K562 (cell line): ENCODE measurements around the gene EHBP1L1. TPM values are rescaled to one million over a fixed set of nuclear protein-coding genes. Genes with fewer than 3 reads are reported as not detected.

Experiments used
- ARID3B ChIP-seq: fragments of 250-450 bp; sonication (Bioruptor Pico); IDR thresholded peaks from 2 replicates; pipeline ENCODE4 v1.4.0; 2020; ENCODE audit warnings: borderline replicate concordance
- ATF4 ChIP-seq: fragments of 450-650 bp; formaldehyde crosslinking; IDR thresholded peaks from 2 replicates; pipeline ENCODE4 v1.4.0; 2022; ENCODE audit warnings: mild to moderate bottlenecking, moderate library complexity
- ATF7 ChIP-seq: fragments of 450-650 bp; IDR thresholded peaks from 2 replicates; pipeline ENCODE4 v1.7.1; 2014; ENCODE audit warnings: mild to moderate bottlenecking, moderate library complexity
- CBX3 ChIP-seq, 2 experiments: IDR thresholded peaks; 1 replicate in 1 of 2; 2 replicates in 1 of 2; pipeline ENCODE4 v1.6.1; 2012; ENCODE audit warnings: inconsistent platforms in 2 of 2, low read length in 2 of 2, borderline replicate concordance in 1 of 2, control low read depth in 1 of 2
- ESRRA ChIP-seq: fragments of 450-650 bp; IDR thresholded peaks from 2 replicates; pipeline ENCODE4 v1.6.1; 2014; ENCODE audit warnings: low read depth, mild to moderate bottlenecking, moderate library complexity, borderline replicate concordance
- FOXJ3 ChIP-seq: sonication (generic); formaldehyde crosslinking; IDR thresholded peaks from 2 replicates; pipeline ENCODE4 v1.4.0; 2020; ENCODE audit warnings: mild to moderate bottlenecking, missing genetic modification reagents
- FOXP1 ChIP-seq: sonication (generic); formaldehyde crosslinking; IDR thresholded peaks from 2 replicates; pipeline ENCODE4 v1.8.0; 2022; ENCODE audit warnings: mild to moderate bottlenecking, missing genetic modification reagents
- IFI16 ChIP-seq: fragments of 250-450 bp; sonication (Bioruptor Pico); IDR thresholded peaks from 2 replicates; pipeline ENCODE4 v2.1.2; 2022; ENCODE audit warnings: mild to moderate bottlenecking, inconsistent platforms
- KDM4B ChIP-seq, 2 experiments: fragments of 450-650 bp in 1 of 2; sonication (generic) in 1 of 2; IDR thresholded peaks; 2 replicates each; pipeline ENCODE4 v1.6.1; 2016 to 2017; ENCODE audit warnings: borderline replicate concordance in 2 of 2, antibody characterized with exemption in 1 of 2, low read depth in 1 of 2, mild to moderate bottlenecking in 1 of 2
- MTA1 ChIP-seq: fragments of 450-650 bp; IDR thresholded peaks from 2 replicates; pipeline ENCODE4 v1.6.1; 2017; ENCODE audit warnings: borderline replicate concordance
- MXD1 ChIP-seq: fragments of 250-450 bp; sonication (Bioruptor Pico); IDR thresholded peaks from 2 replicates; pipeline ENCODE4 v1.8.0; 2021; ENCODE audit warnings: borderline replicate concordance, mild to moderate bottlenecking, moderate library complexity; ENCODE audit not compliant: poor library complexity, severe bottlenecking
- NFIX ChIP-seq: fragments of 250-450 bp; sonication (Bioruptor Pico); IDR thresholded peaks from 2 replicates; pipeline ENCODE4 v1.4.0; 2020; ENCODE audit warnings: low read depth, mild to moderate bottlenecking, moderate library complexity
- NR4A1 ChIP-seq, 2 experiments: fragments of 250-450 bp in 1 of 2; fragments of 450-650 bp in 1 of 2; sonication (Bioruptor Pico) in 1 of 2; IDR thresholded peaks; 2 replicates each; pipeline versions ENCODE4 v1.4.0 to v1.6.1; 2016 to 2020; ENCODE audit warnings: mild to moderate bottlenecking in 2 of 2, missing compliant biosample characterization in 1 of 2, missing genetic modification characterization in 1 of 2, moderate library complexity in 1 of 2
- PHTF2 ChIP-seq: fragments of 250-450 bp; sonication (Bioruptor Pico); IDR thresholded peaks from 2 replicates; pipeline ENCODE4 v1.5.0; 2021; ENCODE audit warnings: mild to moderate bottlenecking
- POU5F1 ChIP-seq: fragments of 150-350 bp; IDR thresholded peaks from 2 replicates; pipeline ENCODE4 v1.6.1; 2014; ENCODE audit warnings: borderline replicate concordance, low read length, low read depth, mild to moderate bottlenecking; ENCODE audit not compliant: partially characterized antibody
- PTBP1 ChIP-seq: fragments of 200-400 bp; formaldehyde crosslinking; IDR thresholded peaks from 2 replicates; pipeline ENCODE4 v1.6.1; 2017; ENCODE audit warnings: low read depth, low read length
- SAFB2 ChIP-seq: fragments of 200-400 bp; formaldehyde crosslinking; IDR thresholded peaks from 2 replicates; pipeline ENCODE4 v1.6.1; 2018; ENCODE audit warnings: borderline replicate concordance, low read length, low read depth, moderate library complexity; ENCODE audit not compliant: severe bottlenecking
- SMARCC2 ChIP-seq: fragments of 450-650 bp; IDR thresholded peaks from 2 replicates; pipeline ENCODE4 v1.6.1; 2017; ENCODE audit warnings: antibody characterized with exemption, moderate library complexity, mild to moderate bottlenecking, low read depth
- TCF15 ChIP-seq: fragments of 250-450 bp; sonication (Bioruptor Pico); IDR thresholded peaks from 2 replicates; pipeline ENCODE4 v1.8.0; 2022; ENCODE audit warnings: moderate library complexity, mild to moderate bottlenecking, inconsistent platforms
- TFAM ChIP-seq: fragments of 250-450 bp; sonication (Bioruptor Pico); conservative IDR thresholded peaks from 2 replicates; pipeline ENCODE4 v1.5.0; 2021; ENCODE audit warnings: mild to moderate bottlenecking, moderate library complexity
- ZFP30 ChIP-seq: fragments of 250-450 bp; sonication (Bioruptor Pico); IDR thresholded peaks from 2 replicates; pipeline ENCODE4 v1.8.0; 2022; ENCODE audit warnings: moderate library complexity, mild to moderate bottlenecking, inconsistent platforms, borderline replicate concordance
- ZNF12 ChIP-seq: sonication (generic); formaldehyde crosslinking; IDR thresholded peaks from 2 replicates; pipeline ENCODE4 v1.4.0; 2020; ENCODE audit warnings: mild to moderate bottlenecking, missing genetic modification reagents
- ZNF408 ChIP-seq: fragments of 250-450 bp; sonication (Bioruptor Pico); IDR thresholded peaks from 2 replicates; pipeline ENCODE4 v1.4.0; 2020; ENCODE audit warnings: low read depth, mild to moderate bottlenecking, moderate library complexity
- polyA plus RNA-seq, 8 experiments: library from polyadenylated mRNA; depleted of rRNA in 4 of 8; stranded (reverse) in 5 of 8; unstranded in 3 of 8; fragments of >200 nt; fragmentation: Nextera tagmentation in 2 of 8; fragmentation: Illumina TruSeq in 1 of 8; extraction: Ambion mirVana in 2 of 8; extraction: Trizol in 1 of 8; gene quantifications; 2 replicates each; pipeline versions ENCODE4 v1.2.1 to v1.2.3, GENCODE V29; 2011 to 2014; ENCODE audit warnings: inconsistent platforms in 1 of 8, missing spikeins in 1 of 8
- total RNA-seq, 7 experiments: library from RNA; depleted of rRNA in 6 of 7; stranded (reverse); fragments of >200 nt in 6 of 7; fragmentation: Illumina TruSeq in 2 of 7; extraction: Trizol in 2 of 7; gene quantifications; 2 replicates each; pipeline versions ENCODE4 v1.2.1 to v1.2.3, GENCODE V29; 2011 to 2021; ENCODE audit warnings: low replicate concordance in 1 of 7

Gene EHBP1L1
- total and polyA plus RNA-seq, 9 of the 15 experiments (the other 6 are each of a cell fraction or from before 2014, with no cell fraction given), result 0.03 to 87.1 (median 26.3) TPM

DNA sequence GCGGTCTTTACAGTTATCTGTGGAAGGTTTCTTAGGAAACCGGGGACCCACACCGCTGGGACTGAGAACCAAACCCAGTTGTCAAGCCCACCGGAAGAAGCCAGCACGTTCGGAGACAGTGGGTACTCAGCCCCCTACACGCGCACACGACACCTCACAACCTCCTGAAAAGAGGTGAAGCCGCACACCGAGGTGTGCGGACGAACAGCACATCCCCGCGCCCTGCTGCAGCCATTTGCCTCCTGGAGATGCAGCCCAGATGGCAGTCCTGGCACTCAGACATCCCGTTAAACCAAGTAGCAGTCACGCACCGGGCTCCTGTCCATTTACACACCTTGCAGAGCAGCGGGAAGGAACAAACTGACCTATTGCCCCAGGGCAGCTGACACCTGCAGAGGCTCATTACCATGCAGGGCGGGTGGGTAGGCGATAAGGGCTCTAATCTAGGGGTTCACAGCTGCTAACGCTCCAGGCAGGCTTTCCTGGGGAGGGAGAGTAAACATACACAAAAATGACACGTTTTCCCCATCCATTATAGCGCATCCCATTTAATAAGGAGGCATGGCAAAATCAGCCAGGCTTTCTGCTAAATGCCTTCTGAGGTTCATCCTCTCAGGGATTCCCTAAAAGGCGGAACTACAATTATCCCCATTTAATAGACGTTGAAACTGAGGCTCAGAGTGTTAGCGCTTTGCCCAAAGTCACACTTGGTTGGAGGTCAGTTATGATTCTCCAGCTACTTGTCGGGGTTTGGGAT, 864 bp upstream of the EHBP1L1 start (continued):
- TF ChIP-seq ARID3B (CRISPR knock-in tag) (no peak), ZNF12 (CRISPR knock-in tag) (no peak), NFIX (CRISPR knock-in tag) (no peak), MTA1 (0 out of 2 replicates have a peak, but pooled peaks have one; percentile 55), FOXP1 (CRISPR knock-in tag) (peak; percentile 88; the same call in 1 of the 2 replicates), SMARCC2 (peak; percentile 62; the same call in 1 of the 2 replicates), POU5F1 (no peak), CBX3 (IDR thresholded peaks at IDR 0.05; ENCODE audit: borderline replicate concordance in 1 of 2, low read length in 2 of 2) (peak in 1 of 2 experiments; percentile 89; a peak in 2 of 3 replicates), PTBP1 (peak; percentile 95), ZNF408 (CRISPR knock-in tag) (no peak), NR4A1 (CRISPR knock-in tag; IDR thresholded peaks at IDR 0.05) (no peak), NR4A1 (tag; IDR thresholded peaks at IDR 0.05) (peak; percentile 63; the same call in 1 of the 2 replicates), MXD1 (CRISPR knock-in tag) (no peak), ZFP30 (CRISPR knock-in tag) (no peak), ATF4 (no peak), PHTF2 (CRISPR knock-in tag) (no peak), ATF7 (no peak; the same call in 1 of the 2 replicates), TFAM (CRISPR knock-in tag) (no peak), FOXJ3 (CRISPR knock-in tag) (no peak), TCF15 (CRISPR knock-in tag) (no peak), SAFB2 (no peak), KDM4B (IDR thresholded peaks at IDR 0.05; ENCODE audit: borderline replicate concordance in 2 of 2, low read depth in 1 of 2) (0 out of 4 replicates have a peak, but pooled peaks of 1 of the 2 experiments have one; percentile 19), IFI16 (CRISPR knock-in tag) (no peak), ESRRA (peak; percentile 96)
